Loucy (cell line): Measurements from ENCODE around the gene DTX1.

ENCODE experiments used
- H2AFZ ChIP-seq: fragments of 200-600 bp; sonication (generic); 2 replicates; pipeline ENCODE4 v1.6.0; 2016; ENCODE audit warnings: antibody characterized with exemption, mild to moderate bottlenecking, low read length, moderate library complexity
- H3F3A ChIP-seq: fragments of 200-600 bp; 2 replicates; pipeline ENCODE4 v1.6.0; 2016; ENCODE audit warnings: antibody characterized with exemption, low read depth, mild to moderate bottlenecking
- H3K27me3 ChIP-seq: fragments of 200-600 bp; sonication (generic); 2 replicates; pipeline ENCODE4 v1.6.1; 2014; ENCODE audit warnings: low read length, mild to moderate bottlenecking; ENCODE audit not compliant: insufficient read depth, poor library complexity, severe bottlenecking
- H3K36me3 ChIP-seq: fragments of 200-600 bp; sonication (generic); 2 replicates; pipeline ENCODE4 v1.6.1; 2016; ENCODE audit warnings: low read length; ENCODE audit not compliant: insufficient read depth
- H3K4me1 ChIP-seq: fragments of 200-600 bp; sonication (generic); 2 replicates; pipeline ENCODE4 v1.5.1; 2014; ENCODE audit warnings: low read length, mild to moderate bottlenecking; ENCODE audit not compliant: insufficient read depth, poor library complexity, severe bottlenecking
- H3K4me2 ChIP-seq: fragments of 200-600 bp; sonication (generic); 2 replicates; pipeline ENCODE4 v1.6.0; 2014; ENCODE audit warnings: antibody characterized with exemption, low read length, low read depth, mild to moderate bottlenecking; ENCODE audit not compliant: poor library complexity, severe bottlenecking
- H3K4me3 ChIP-seq: fragments of 200-600 bp; sonication (generic); 2 replicates; pipeline ENCODE4 v1.5.1; 2014; ENCODE audit warnings: low read length, mild to moderate bottlenecking, mixed read lengths; ENCODE audit not compliant: poor library complexity, severe bottlenecking
- H3K79me2 ChIP-seq: fragments of 200-600 bp; sonication (generic); 2 replicates; pipeline ENCODE4 v1.6.1; 2014; ENCODE audit warnings: low read length; ENCODE audit not compliant: insufficient read depth
- H3K9ac ChIP-seq: fragments of 200-600 bp; sonication (generic); 2 replicates; pipeline ENCODE4 v1.6.0; 2014; ENCODE audit warnings: mild to moderate bottlenecking, low read depth, low read length, moderate library complexity; ENCODE audit not compliant: poor library complexity, severe bottlenecking
- H3K9me2 ChIP-seq: fragments of 200-600 bp; sonication (generic); replicated peaks from 2 replicates; pipeline ENCODE4 v1.6.1; 2016; ENCODE audit warnings: low read depth, low read length, mixed read lengths
- H3K9me3 ChIP-seq: fragments of 200-600 bp; sonication (generic); 2 replicates; pipeline ENCODE4 v1.6.1; 2014; ENCODE audit warnings: mild to moderate bottlenecking, antibody characterized with exemption, low read length, low read depth; ENCODE audit not compliant: insufficient read depth
- H4K20me1 ChIP-seq: fragments of 200-600 bp; sonication (generic); 2 replicates; pipeline ENCODE4 v1.6.0; 2014; ENCODE audit warnings: antibody characterized with exemption, low read length, mild to moderate bottlenecking; ENCODE audit not compliant: insufficient read depth, poor library complexity, severe bottlenecking
- EZH2phosphoT487 ChIP-seq: fragments of 200-600 bp; IDR thresholded peaks from 2 replicates; pipeline ENCODE4 v1.6.1; 2018; ENCODE audit warnings: antibody characterized with exemption, mild to moderate bottlenecking, moderate library complexity, borderline replicate concordance
- TF ChIP-seq, protein P1 (sequence below): fragments of 200-600 bp; sonication (generic); conservative IDR thresholded peaks from 2 replicates; pipeline ENCODE4 v1.5.1; 2014; ENCODE audit warnings: mild to moderate bottlenecking, antibody characterized with exemption, low read length

DTX1 gene

GRCh38 chr12:113090740-113091139, 34.2 kb downstream of the DTX1 start:
- no peaks in the 10 kb centered on the region for H3K9me2 ChIP-seq
- peaks cover 10% of the 10 kb centered on the region for H3K4me1 ChIP-seq
- no peak overlapping the region for H3K9ac ChIP-seq
- no peaks in the 10 kb centered on the region for H3K79me2 ChIP-seq
- H3K27me3 ChIP-seq: no peaks in the 10 kb centered on the region
- no peak overlapping the region for H3K4me2 ChIP-seq
- H3K4me3 ChIP-seq: no peak overlapping the region
- H2AFZ ChIP-seq: no peak overlapping the region
- no peaks in the 10 kb centered on the region for H3F3A ChIP-seq
- H4K20me1 ChIP-seq: no peaks in the 10 kb centered on the region
- H3K9me3 ChIP-seq: no peaks in the 10 kb centered on the region
- TF ChIP-seq, protein P1, sequence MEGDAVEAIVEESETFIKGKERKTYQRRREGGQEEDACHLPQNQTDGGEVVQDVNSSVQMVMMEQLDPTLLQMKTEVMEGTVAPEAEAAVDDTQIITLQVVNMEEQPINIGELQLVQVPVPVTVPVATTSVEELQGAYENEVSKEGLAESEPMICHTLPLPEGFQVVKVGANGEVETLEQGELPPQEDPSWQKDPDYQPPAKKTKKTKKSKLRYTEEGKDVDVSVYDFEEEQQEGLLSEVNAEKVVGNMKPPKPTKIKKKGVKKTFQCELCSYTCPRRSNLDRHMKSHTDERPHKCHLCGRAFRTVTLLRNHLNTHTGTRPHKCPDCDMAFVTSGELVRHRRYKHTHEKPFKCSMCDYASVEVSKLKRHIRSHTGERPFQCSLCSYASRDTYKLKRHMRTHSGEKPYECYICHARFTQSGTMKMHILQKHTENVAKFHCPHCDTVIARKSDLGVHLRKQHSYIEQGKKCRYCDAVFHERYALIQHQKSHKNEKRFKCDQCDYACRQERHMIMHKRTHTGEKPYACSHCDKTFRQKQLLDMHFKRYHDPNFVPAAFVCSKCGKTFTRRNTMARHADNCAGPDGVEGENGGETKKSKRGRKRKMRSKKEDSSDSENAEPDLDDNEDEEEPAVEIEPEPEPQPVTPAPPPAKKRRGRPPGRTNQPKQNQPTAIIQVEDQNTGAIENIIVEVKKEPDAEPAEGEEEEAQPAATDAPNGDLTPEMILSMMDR: no peak
- no peak for TF ChIP-seq EZH2phosphoT487
- no peaks in the 10 kb centered on the region for H3K36me3 ChIP-seq

DNA sequence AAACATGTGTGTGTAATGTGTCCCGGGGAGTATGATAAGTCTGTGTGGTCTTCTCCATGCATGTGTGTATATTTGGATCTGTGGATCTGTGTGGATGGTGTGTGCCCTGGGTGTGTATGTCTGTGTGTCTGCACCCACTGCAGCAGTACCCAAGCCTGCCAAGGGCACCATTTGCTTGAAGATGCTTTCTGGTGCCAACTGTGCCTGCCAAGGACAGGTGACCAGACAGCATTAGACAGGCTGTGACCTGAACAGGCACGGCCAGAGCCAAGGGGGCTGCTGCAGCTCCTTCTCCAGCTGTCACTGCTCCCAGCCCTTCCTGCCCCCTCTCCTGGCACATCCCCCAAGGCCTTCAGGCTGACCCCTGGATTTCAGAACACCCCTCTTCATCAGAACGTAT, 35.0 kb downstream of the DTX1 start:
- H3K36me3 ChIP-seq: no peaks in the 10 kb centered on the region
- TF ChIP-seq, protein P1: no peak
- TF ChIP-seq EZH2phosphoT487: no peak
- no peaks in the 10 kb centered on the region for H3F3A ChIP-seq
- H3K79me2 ChIP-seq: no peaks in the 10 kb centered on the region
- H3K9ac ChIP-seq: no peak overlapping the region
- no peak overlapping the region for H3K4me2 ChIP-seq
- H3K4me1 ChIP-seq: peaks cover 8% of the 10 kb centered on the region
- H3K27me3 ChIP-seq: no peaks in the 10 kb centered on the region
- no peak overlapping the region for H2AFZ ChIP-seq
- no peaks in the 10 kb centered on the region for H4K20me1 ChIP-seq
- no peak overlapping the region for H3K4me3 ChIP-seq
- H3K9me3 ChIP-seq: no peaks in the 10 kb centered on the region
- H3K9me2 ChIP-seq: no peaks in the 10 kb centered on the region

- Histone ChIP-seq H4K20me1 (no peaks in the 10 kb centered on the region), H3F3A (no peaks in the 10 kb centered on the region), H3K9ac (no peak overlapping the region), H3K79me2 (no peaks in the 10 kb centered on the region), H3K4me2 (no peak overlapping the region), H2AFZ (no peak overlapping the region), H3K4me1 (no peaks in the 10 kb centered on the region), H3K36me3 (no peaks in the 10 kb centered on the region), H3K9me2 (no peaks in the 10 kb centered on the region), H3K4me3 (no peak overlapping the region), H3K27me3 (no peaks in the 10 kb centered on the region), H3K9me3 (no peaks in the 10 kb centered on the region)
- TF ChIP-seq EZH2phosphoT487: no peak
- TF ChIP-seq, protein P1: no peak
These were observed 36.3 kb downstream of the DTX1 start for GRCh38 chr12:113092607-113093408.
